ENCODE measurements around the gene SMCHD1. TPM values are rescaled to one million over a fixed set of nuclear protein-coding genes. Genes with fewer than 3 reads are reported as not detected.

Gene SMCHD1
- total and polyA plus RNA-seq, 2 experiments from 2014 or later = 13.0 to 63.9 TPM

GRCh38 chr18:2843146-2843545 is 187.6 kb downstream of the SMCHD1 start:
- Histone ChIP-seq H3K27me3 (peaks cover 29% of the 10 kb centered on the region), H3K4me1 (ENCODE audit: insufficient read depth) (peaks cover 5% of the 10 kb centered on the region), H4K20me1 (ENCODE audit: insufficient read depth, poor library complexity, severe bottlenecking) (no peaks in the 10 kb centered on the region), H3K9me3 (ENCODE audit: low read depth) (no peaks in the 10 kb centered on the region), H3K27ac (no peak overlapping the region), H3K4me3 (no peak overlapping the region), H3K4me2 (no peak overlapping the region), H2AFZ (no peak overlapping the region), H3K36me3 (replicated peaks; ENCODE audit: insufficient read depth, low read depth) (no peaks in the 10 kb centered on the region), H3K79me2 (no peaks in the 10 kb centered on the region), H3K9me2 (replicated peaks; ENCODE audit: insufficient read depth) (no peaks in the 10 kb centered on the region)
- TF ChIP-seq EZH2 (IDR thresholded peaks at IDR 0.05; ENCODE audit: borderline replicate concordance) (no peak), CTCF (IDR thresholded peaks at IDR 0.05; ENCODE audit: poor library complexity) (no peak), EZH2phosphoT487 (IDR thresholded peaks at IDR 0.05; ENCODE audit: low read depth, severe bottlenecking, unreplicated experiment) (no peak)
- whole genome bisulfite sequencing (ENCODE audit: low lambda C conversion rate, missing lambda C conversion rate) = 92% methylated on average over 6 of the region's 6 CpGs
- no peak for DNase-seq (ENCODE audit: low spot score)

- H3K79me2 ChIP-seq = no peaks in the 10 kb centered on the region
- H3K4me2 ChIP-seq = no peak overlapping the region
- 86% methylated on average over 4 of the region's 4 CpGs for WGBS (ENCODE audit: low lambda C conversion rate, missing lambda C conversion rate)
- peaks cover 46% of the 10 kb centered on the region for H3K27me3 ChIP-seq
- H3K9me3 ChIP-seq (ENCODE audit: low read depth) = no peaks in the 10 kb centered on the region
- no peak overlapping the region for H3K4me3 ChIP-seq
- H3K9me2 ChIP-seq (replicated peaks; ENCODE audit: insufficient read depth) = no peaks in the 10 kb centered on the region
- H4K20me1 ChIP-seq (ENCODE audit: insufficient read depth, poor library complexity, severe bottlenecking) = no peaks in the 10 kb centered on the region
- DNase-seq (ENCODE audit: low spot score) = no peak
- no peaks in the 10 kb centered on the region for H3K36me3 ChIP-seq (replicated peaks; ENCODE audit: insufficient read depth, low read depth)
- H3K4me1 ChIP-seq (ENCODE audit: insufficient read depth) = peaks cover 5% of the 10 kb centered on the region
- no peak overlapping the region for H3K27ac ChIP-seq
- TF ChIP-seq EZH2phosphoT487 (IDR thresholded peaks at IDR 0.05; ENCODE audit: low read depth, severe bottlenecking, unreplicated experiment) (no peak), EZH2 (IDR thresholded peaks at IDR 0.05; ENCODE audit: borderline replicate concordance) (no peak), CTCF (IDR thresholded peaks at IDR 0.05; ENCODE audit: poor library complexity) (no peak)
- no peak overlapping the region for H2AFZ ChIP-seq
Measured at GRCh38 chr18:2845172-2845571, 189.6 kb downstream of the SMCHD1 start.

DNA sequence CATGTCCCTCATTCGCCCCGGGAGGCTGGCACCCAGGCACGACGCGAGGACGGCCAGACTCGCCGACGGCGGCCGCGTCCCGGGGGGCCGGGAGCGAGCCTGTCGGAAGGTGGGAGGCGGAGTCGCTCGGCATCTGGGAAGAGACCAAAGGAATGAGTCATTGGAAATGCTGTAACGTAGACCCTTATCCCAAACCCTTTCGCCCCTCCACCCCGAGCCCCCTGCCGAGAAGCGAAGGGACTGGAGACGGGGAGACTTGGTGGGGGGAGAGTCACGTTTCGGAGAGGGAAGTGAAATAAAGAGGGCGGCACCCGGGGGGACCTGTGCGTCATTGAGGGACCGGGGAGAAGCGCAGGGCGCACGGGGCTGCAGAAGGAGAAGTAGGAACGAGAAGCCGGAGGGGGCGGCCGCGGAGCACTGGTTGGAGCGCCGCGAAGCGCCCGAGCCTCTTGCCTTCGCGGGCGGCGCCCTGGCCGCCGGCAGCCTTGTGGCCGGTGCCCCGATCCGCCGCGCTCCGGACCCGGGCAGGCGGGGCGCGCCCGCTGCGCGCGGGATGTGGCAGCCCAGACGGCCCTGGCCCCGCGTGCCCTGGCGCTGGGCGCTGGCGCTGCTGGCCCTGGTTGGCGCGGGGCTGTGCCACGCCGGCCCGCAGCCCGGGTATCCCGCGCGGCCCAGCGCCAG is 191.2 kb downstream of the SMCHD1 start, which contains the start of gene EMILIN2:
Gene EMILIN2 (plus strand): TSS at position 371 of the 681 bp plus-strand sequence. CDS start 183 bp downstream, at position 554.
- Histone ChIP-seq H3K27me3 (peaks cover 42% of the 10 kb centered on the region), H3K36me3 (replicated peaks; ENCODE audit: insufficient read depth, low read depth) (no peaks in the 10 kb centered on the region), H3K4me1 (ENCODE audit: insufficient read depth) (peaks cover 5% of the 10 kb centered on the region), H3K4me2 (peak within 1 kb of the TSS; percentile 94), H3K4me3 (peak within 1 kb of the TSS; percentile 83), H3K9me3 (ENCODE audit: low read depth) (no peaks in the 10 kb centered on the region), H3K9me2 (replicated peaks; ENCODE audit: insufficient read depth) (no peaks in the 10 kb centered on the region), H3K79me2 (no peaks in the 10 kb centered on the region), H2AFZ (peak within 1 kb of the TSS; percentile 89), H4K20me1 (ENCODE audit: insufficient read depth, poor library complexity, severe bottlenecking) (no peaks in the 10 kb centered on the region), H3K27ac (peak within 1 kb of the TSS; percentile 76)
- no peak for TF ChIP-seq EZH2 (IDR thresholded peaks at IDR 0.05; ENCODE audit: borderline replicate concordance)
- TF ChIP-seq CTCF (IDR thresholded peaks at IDR 0.05; ENCODE audit: poor library complexity) = no peak
- no peak for TF ChIP-seq EZH2phosphoT487 (IDR thresholded peaks at IDR 0.05; ENCODE audit: low read depth, severe bottlenecking, unreplicated experiment)
- WGBS (ENCODE audit: low lambda C conversion rate, missing lambda C conversion rate) = 3% methylated on average over 40 of the region's 80 CpGs
- DNase-seq (ENCODE audit: low spot score) = peak; percentile 62

Measured in hepatocyte (in vitro differentiated cells).